GM18867 (cell line): ENCODE results near the gene FBXL16.

Source experiments
- ATAC-seq: cut with Tn5 transposase; IDR thresholded peaks from one replicate; pipeline ENCODE4 v1.9.1; 2021; ENCODE audit warnings: mild to moderate bottlenecking, moderate library complexity; ENCODE audit not compliant: unreplicated experiment

The FBXL16 gene

GRCh38 chr16:734981-735881 lies 29.6 kb upstream of the FBXL16 start:
- no peak for ATAC-seq

- no peak for ATAC-seq
Observed at GRCh38 chr16:734208-734980, 28.8 kb upstream of the FBXL16 start.

- no peak for ATAC-seq
Observed at GRCh38 chr16:733382-734207, 28.0 kb upstream of the FBXL16 start.

GRCh38 chr16:732936-733335 lies 27.3 kb upstream of the FBXL16 start:
- no peak for ATAC-seq

- ATAC-seq: no peak
Observed at GRCh38 chr16:732332-732731, 26.7 kb upstream of the FBXL16 start.

- ATAC-seq: no peak
Observed at GRCh38 chr16:730666-731509, 25.3 kb upstream of the FBXL16 start.

GRCh38 chr16:729768-730665 lies 24.4 kb upstream of the FBXL16 start:
- no peak for ATAC-seq

GRCh38 chr16:728890-729744 lies 23.5 kb upstream of the FBXL16 start:
- ATAC-seq: no peak

GRCh38 chr16:728131-728889 lies 22.7 kb upstream of the FBXL16 start:
- ATAC-seq: peak; percentile 35

- peak; percentile 10 for ATAC-seq
Observed at GRCh38 chr16:727291-727977, 21.8 kb upstream of the FBXL16 start.

GRCh38 chr16:726438-727290 lies 21.1 kb upstream of the FBXL16 start, which contains the start of the genes CCDC78 and HAGHL:
TSS of gene CCDC78 (minus strand) at chr16:726443. CDS start at chr16:726367, 76 bp downstream.
TSS of gene HAGHL (plus strand) at chr16:727106. CDS start at chr16:727510, 404 bp downstream.
- ATAC-seq: peak; percentile 40

- ATAC-seq: no peak
Observed at GRCh38 chr16:726188-726437, 20.5 kb upstream of the FBXL16 start.

GRCh38 chr16:725463-726187 lies 20.0 kb upstream of the FBXL16 start:
- no peak for ATAC-seq

GRCh38 chr16:725041-725376 lies 19.4 kb upstream of the FBXL16 start:
- ATAC-seq: no peak

GRCh38 chr16:724188-725040 lies 18.8 kb upstream of the FBXL16 start:
- ATAC-seq: no peak
